HCT116 (cell line): ENCODE measurements around the gene BBS4. TPM values are rescaled to one million over a fixed set of nuclear protein-coding genes. Genes with fewer than 3 reads are reported as not detected.

ENCODE experiments used
- ATAC-seq: fragments of 200-7000 bp; cut with Tn5 transposase; 2 replicates; pipeline ENCODE4 v1.9.1; 2020; ENCODE audit warnings: mild to moderate bottlenecking, moderate library complexity
- BruUV-seq: library from RNA; stranded (reverse); fragments of 400-500 nt; replicated peaks from 2 replicates; lab custom pipeline; 2021; lab: Mats Ljungman, UMichigan
- CTCF ChIA-PET: fragments of 300-600 bp; sonication (Branson Sonifier 250); formaldehyde crosslinking; loops from one replicate; lab custom pipeline; 2021; ENCODE audit warnings: antibody characterized with exemption; lab: Charles Lee
- POLR2A ChIA-PET: fragments of 300-600, 350-600 bp; sonication (Branson Sonifier 250); formaldehyde crosslinking; loops from one replicate; lab custom pipeline; 2021; ENCODE audit warnings: antibody characterized with exemption; lab: Charles Lee
- RAD21 ChIA-PET, 2 experiments: fragments of 300-600 bp; sonication (Branson Sonifier 250); formaldehyde crosslinking; loops; one replicate each; lab custom pipeline; 2023; ENCODE audit warnings: low total read pairs in 2 of 2; ENCODE audit not compliant: uncharacterized antibody in 2 of 2, unreplicated experiment in 2 of 2, low non-redundant PET in 1 of 2; lab: Charles Lee
- DNase-seq: peaks from one replicate; pipeline ENCODE4 v3.0.0-alpha.2; 2010; ENCODE audit warnings: low read depth, low spot score
- H2AFZ ChIP-seq: fragments of 200-600 bp; shearing (Covaris generic), sonication (generic); 2 replicates; pipeline ENCODE4 v1.6.1; 2017; ENCODE audit warnings: low read depth, mixed run types, mixed read lengths, antibody characterized with exemption, low read length; ENCODE audit not compliant: poor library complexity, severe bottlenecking
- H3K27ac ChIP-seq: 2 replicates; pipeline ENCODE4 v1.5.1; 2012; ENCODE audit warnings: low read depth, low read length
- H3K27me3 ChIP-seq: fragments of 200-600 bp; sonication (generic); 2 replicates; pipeline ENCODE4 v1.6.1; 2016; ENCODE audit warnings: mixed run types, low read length, mixed read lengths; ENCODE audit not compliant: insufficient read depth
- H3K36me3 ChIP-seq, 2 experiments: fragments of 200-500 bp in 1 of 2; fragments of 200-600 bp in 1 of 2; sonication (Bioruptor generic) in 1 of 2; sonication (generic) in 1 of 2; 2 replicates each; pipeline versions ENCODE4 v1.5.1 to v1.6.1; 2014 to 2016; ENCODE audit warnings: low read length in 2 of 2, inconsistent platforms in 1 of 2, mixed read lengths in 1 of 2, mixed run types in 1 of 2; ENCODE audit not compliant: insufficient read depth in 2 of 2, control insufficient read depth in 1 of 2
- H3K4me1 ChIP-seq, 2 experiments: fragments of 200-600 bp in 1 of 2; sonication (generic) in 1 of 2; 2 replicates each; pipeline versions ENCODE4 v1.5.1 to v1.6.1; 2012 to 2017; ENCODE audit warnings: low read length in 2 of 2, inconsistent platforms in 1 of 2, mild to moderate bottlenecking in 1 of 2, mixed read lengths in 1 of 2, mixed run types in 1 of 2, moderate library complexity in 1 of 2; ENCODE audit not compliant: insufficient read depth in 2 of 2, control insufficient read depth in 1 of 2
- H3K4me2 ChIP-seq: fragments of 200-600 bp; sonication (generic); 2 replicates; pipeline ENCODE4 v1.6.1; 2017; ENCODE audit warnings: mixed run types, low read length, mixed read lengths
- H3K4me3 ChIP-seq, 2 experiments: fragments of 200-600 bp in 1 of 2; sonication (generic) in 1 of 2; replicated peaks in 1 of 2; 2 replicates each; pipeline ENCODE4 v1.5.1; 2011 to 2016; ENCODE audit warnings: low read length in 2 of 2, control low read depth in 1 of 2, low read depth in 1 of 2, mild to moderate bottlenecking in 1 of 2, mixed read lengths in 1 of 2, mixed run types in 1 of 2
- H3K79me2 ChIP-seq: fragments of 200-600 bp; sonication (generic); 2 replicates; pipeline ENCODE4 v1.6.1; 2017; ENCODE audit warnings: mild to moderate bottlenecking, mixed run types, low read length, moderate library complexity, mixed read lengths; ENCODE audit not compliant: insufficient read depth
- H3K9ac ChIP-seq: fragments of 200-600 bp; sonication (generic); 2 replicates; pipeline ENCODE4 v1.6.1; 2016; ENCODE audit warnings: low read length, mixed read lengths
- H3K9me2 ChIP-seq: fragments of 200-600 bp; sonication (generic), shearing (Covaris generic); 2 replicates; pipeline ENCODE4 v1.6.1; 2017; ENCODE audit warnings: mixed run types, mild to moderate bottlenecking, moderate library complexity; ENCODE audit not compliant: insufficient read depth
- H3K9me3 ChIP-seq, 2 experiments: fragments of 200-500 bp in 1 of 2; fragments of 200-600 bp in 1 of 2; sonication (Bioruptor generic) in 1 of 2; sonication (generic) in 1 of 2; 2 replicates each; pipeline ENCODE4 v1.6.1; 2014 to 2017; ENCODE audit warnings: low read length in 2 of 2, mixed read lengths in 2 of 2, inconsistent platforms in 1 of 2, low read depth in 1 of 2, mild to moderate bottlenecking in 1 of 2, mixed run types in 1 of 2, moderate library complexity in 1 of 2; ENCODE audit not compliant: control insufficient read depth in 1 of 2, insufficient read depth in 1 of 2
- H4K20me1 ChIP-seq: fragments of 200-600 bp; sonication (generic), shearing (Covaris generic); 2 replicates; pipeline ENCODE4 v1.6.1; 2017; ENCODE audit warnings: mixed run types, mild to moderate bottlenecking, moderate library complexity; ENCODE audit not compliant: insufficient read depth
- EGR1 ChIP-seq: IDR thresholded peaks from 2 replicates; pipeline ENCODE4 v1.6.1; 2012; ENCODE audit warnings: low read depth
- ELF1 ChIP-seq: IDR thresholded peaks from 2 replicates; pipeline ENCODE4 v1.6.1; 2012; ENCODE audit warnings: low read depth, borderline replicate concordance
- EZH2 ChIP-seq: fragments of 200-600 bp; sonication (generic); IDR thresholded peaks from 2 replicates; pipeline ENCODE4 v1.6.1; 2017; ENCODE audit warnings: antibody characterized with exemption, mixed run types
- EZH2phosphoT487 ChIP-seq: fragments of 200-600 bp; IDR thresholded peaks from 2 replicates; pipeline ENCODE4 v1.6.1; 2018; ENCODE audit warnings: antibody characterized with exemption, borderline replicate concordance
- FOSL1 ChIP-seq: IDR thresholded peaks from 2 replicates; pipeline ENCODE4 v1.6.1; 2012; ENCODE audit warnings: low read depth
- JUND ChIP-seq: IDR thresholded peaks from 2 replicates; pipeline ENCODE4 v1.6.1; 2012
- MAX ChIP-seq: IDR thresholded peaks from 2 replicates; pipeline ENCODE4 v1.6.1; 2012
- POLR2A ChIP-seq: IDR thresholded peaks from 2 replicates; pipeline ENCODE4 v1.7.0; 2011; ENCODE audit warnings: borderline replicate concordance; ENCODE audit not compliant: insufficient read depth, insufficient read length; ENCODE audit errors: extremely low read depth
- POLR2AphosphoS5 ChIP-seq: IDR thresholded peaks from 2 replicates; pipeline ENCODE4 v1.6.1; 2011; ENCODE audit warnings: mild to moderate bottlenecking, low read depth, low read length, moderate library complexity
- RAD21 ChIP-seq: IDR thresholded peaks from 2 replicates; pipeline ENCODE4 v1.6.1; 2012; ENCODE audit warnings: low read depth, mild to moderate bottlenecking
- REST ChIP-seq: IDR thresholded peaks from 2 replicates; pipeline ENCODE4 v1.6.1; 2012; ENCODE audit warnings: low read depth
- SIN3A ChIP-seq: IDR thresholded peaks from 2 replicates; pipeline ENCODE4 v1.6.1; 2012; ENCODE audit warnings: low read depth
- SP1 ChIP-seq: IDR thresholded peaks from 2 replicates; pipeline ENCODE4 v1.6.1; 2012; ENCODE audit warnings: low read depth
- SRF ChIP-seq: IDR thresholded peaks from 2 replicates; pipeline ENCODE4 v1.6.1; 2012; ENCODE audit warnings: low read depth
- TCF7L2 ChIP-seq: IDR thresholded peaks from 2 replicates; pipeline ENCODE4 v1.7.0; 2011; ENCODE audit warnings: borderline replicate concordance, inconsistent platforms; ENCODE audit not compliant: insufficient read depth, insufficient read length; ENCODE audit errors: extremely low read depth
- YY1 ChIP-seq: IDR thresholded peaks from 2 replicates; pipeline ENCODE4 v1.6.1; 2011; ENCODE audit warnings: low read length, low read depth, moderate library complexity, mild to moderate bottlenecking; ENCODE audit not compliant: insufficient replicate concordance; ENCODE audit errors: extremely low read depth
- ZFX ChIP-seq: fragments of 450-650 bp; IDR thresholded peaks from 2 replicates; pipeline ENCODE4 v1.6.1; 2017
- ZNF274 ChIP-seq: fragments of 200-500 bp; sonication (Bioruptor generic); IDR thresholded peaks from 2 replicates; pipeline ENCODE4 v1.6.1; 2014; ENCODE audit warnings: mild to moderate bottlenecking, low read depth, low read length, inconsistent platforms
- intact Hi-C: fragments of 100-400 bp; cut with micrococcal nuclease; formaldehyde crosslinking; loops from 2 replicates; pipeline ENCODE4 v1.10.0; 2022
- total RNA-seq: library from RNA; stranded (reverse); gene quantifications from one replicate; pipeline ENCODE4 v1.2.1, GENCODE V29; 2021; ENCODE audit not compliant: unreplicated experiment
- TF ChIP-seq, protein P1 (sequence below), 3 experiments: fragments of 200-600 bp in 1 of 3; sonication (generic) in 1 of 3; IDR thresholded peaks in 2 of 3; conservative IDR thresholded peaks in 1 of 3; 2 replicates each; pipeline ENCODE4 v1.5.1; 2012 to 2017; ENCODE audit warnings: low read depth in 2 of 3, low read length in 2 of 3, antibody characterized with exemption in 1 of 3, borderline replicate concordance in 1 of 3, control low read depth in 1 of 3, mild to moderate bottlenecking in 1 of 3, mixed read lengths in 1 of 3, mixed run types in 1 of 3, moderate library complexity in 1 of 3; ENCODE audit not compliant: insufficient read depth in 1 of 3
- TF ChIP-seq, protein P2 (sequence below): IDR thresholded peaks from 2 replicates; pipeline ENCODE4 v1.6.1; 2011; ENCODE audit warnings: mild to moderate bottlenecking, low read length, moderate library complexity; ENCODE audit not compliant: insufficient replicate concordance; ENCODE audit errors: extremely low read depth

Gene BBS4
- total RNA-seq, 1 experiment from 2014 or later, result 10.0 TPM

- H3K27me3 ChIP-seq, result no peaks in the 10 kb centered on the region
- intact Hi-C loops, result no loop called here
- RAD21 ChIA-PET, result no interaction called here
- H3K27ac ChIP-seq, result no peak overlapping the region
- H2AFZ ChIP-seq, result no peak overlapping the region
- no peaks in the 10 kb centered on the region for H3K9me3 ChIP-seq
- H3K9ac ChIP-seq, result no peak overlapping the region
- no peaks in the 10 kb centered on the region for H3K9me2 ChIP-seq
- DNase-seq (no peak), ATAC-seq (no peak)
- H3K4me1 ChIP-seq, result peaks cover 8 to 10% of the 10 kb centered on the region in 2 experiments; a peak in 3 of 4 replicates
- no peaks in the 10 kb centered on the region for H3K36me3 ChIP-seq
- POLR2A ChIA-PET, result interaction anchor here (0.7 kb wide), 1 partner anchor 43 kb away, joined by 4 read pairs; no protein-coding TSS in a partner anchor
- CTCF ChIA-PET, result no interaction called here
- H3K4me2 ChIP-seq, result no peak overlapping the region
- no peak overlapping the region for H3K4me3 ChIP-seq
- H3K79me2 ChIP-seq, result 0 out of 2 replicates have a peak, but pooled peaks cover 9% of the 10 kb centered on the region
- TF ChIP-seq TCF7L2 (no peak), EZH2 (no peak), FOSL1 (no peak), EZH2phosphoT487 (no peak), SRF (no peak), REST (no peak), ZFX (no peak), EGR1 (no peak), POLR2AphosphoS5 (no peak), MAX (no peak), ELF1 (no peak), SP1 (no peak), ZNF274 (no peak), POLR2A (no peak), JUND (no peak), RAD21 (no peak), SIN3A (no peak), YY1 (no peak)
- TF ChIP-seq, protein P1, sequence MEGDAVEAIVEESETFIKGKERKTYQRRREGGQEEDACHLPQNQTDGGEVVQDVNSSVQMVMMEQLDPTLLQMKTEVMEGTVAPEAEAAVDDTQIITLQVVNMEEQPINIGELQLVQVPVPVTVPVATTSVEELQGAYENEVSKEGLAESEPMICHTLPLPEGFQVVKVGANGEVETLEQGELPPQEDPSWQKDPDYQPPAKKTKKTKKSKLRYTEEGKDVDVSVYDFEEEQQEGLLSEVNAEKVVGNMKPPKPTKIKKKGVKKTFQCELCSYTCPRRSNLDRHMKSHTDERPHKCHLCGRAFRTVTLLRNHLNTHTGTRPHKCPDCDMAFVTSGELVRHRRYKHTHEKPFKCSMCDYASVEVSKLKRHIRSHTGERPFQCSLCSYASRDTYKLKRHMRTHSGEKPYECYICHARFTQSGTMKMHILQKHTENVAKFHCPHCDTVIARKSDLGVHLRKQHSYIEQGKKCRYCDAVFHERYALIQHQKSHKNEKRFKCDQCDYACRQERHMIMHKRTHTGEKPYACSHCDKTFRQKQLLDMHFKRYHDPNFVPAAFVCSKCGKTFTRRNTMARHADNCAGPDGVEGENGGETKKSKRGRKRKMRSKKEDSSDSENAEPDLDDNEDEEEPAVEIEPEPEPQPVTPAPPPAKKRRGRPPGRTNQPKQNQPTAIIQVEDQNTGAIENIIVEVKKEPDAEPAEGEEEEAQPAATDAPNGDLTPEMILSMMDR (IDR thresholded peaks at IDR 0.05 in 2 of 3, conservative IDR thresholded peaks at IDR 0.05 in 1 of 3; ENCODE audit: borderline replicate concordance in 1 of 3, insufficient read depth in 1 of 3, low read depth in 2 of 3, low read length in 2 of 3), result no peak
- TF ChIP-seq, protein P2, sequence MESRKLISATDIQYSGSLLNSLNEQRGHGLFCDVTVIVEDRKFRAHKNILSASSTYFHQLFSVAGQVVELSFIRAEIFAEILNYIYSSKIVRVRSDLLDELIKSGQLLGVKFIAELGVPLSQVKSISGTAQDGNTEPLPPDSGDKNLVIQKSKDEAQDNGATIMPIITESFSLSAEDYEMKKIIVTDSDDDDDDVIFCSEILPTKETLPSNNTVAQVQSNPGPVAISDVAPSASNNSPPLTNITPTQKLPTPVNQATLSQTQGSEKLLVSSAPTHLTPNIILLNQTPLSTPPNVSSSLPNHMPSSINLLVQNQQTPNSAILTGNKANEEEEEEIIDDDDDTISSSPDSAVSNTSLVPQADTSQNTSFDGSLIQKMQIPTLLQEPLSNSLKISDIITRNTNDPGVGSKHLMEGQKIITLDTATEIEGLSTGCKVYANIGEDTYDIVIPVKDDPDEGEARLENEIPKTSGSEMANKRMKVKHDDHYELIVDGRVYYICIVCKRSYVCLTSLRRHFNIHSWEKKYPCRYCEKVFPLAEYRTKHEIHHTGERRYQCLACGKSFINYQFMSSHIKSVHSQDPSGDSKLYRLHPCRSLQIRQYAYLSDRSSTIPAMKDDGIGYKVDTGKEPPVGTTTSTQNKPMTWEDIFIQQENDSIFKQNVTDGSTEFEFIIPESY, result no peak
- no peaks in the 10 kb centered on the region for H4K20me1 ChIP-seq
- no TSS peak for BruUV-seq
Measured at GRCh38 chr15:72688697-72689096, 2.7 kb downstream of the BBS4 start.
